Keratinocyte (primary cell): ENCODE measurements around the gene KDM5B.

Experiments used
- EZH2 ChIP-seq: IDR thresholded peaks from one replicate; pipeline ENCODE4 v1.6.1; 2012; ENCODE audit warnings: inconsistent platforms, mild to moderate bottlenecking, low read length, moderate library complexity
- TF ChIP-seq, protein P1 (sequence below), 3 experiments: IDR thresholded peaks in 1 of 3; conservative IDR thresholded peaks in 1 of 3; optimal IDR thresholded peaks in 1 of 3; 2 replicates in 2 of 3; 3 replicates in 1 of 3; pipeline versions ENCODE3 to v1.5.1; 2011; ENCODE audit warnings: low read length in 3 of 3, mild to moderate bottlenecking in 3 of 3, moderate library complexity in 2 of 3, control low read depth in 1 of 3, inconsistent platforms in 1 of 3; ENCODE audit not compliant: insufficient read depth in 2 of 3; ENCODE audit errors: extremely low read depth in 1 of 3

GRCh38 chr1:202760589-202760988 lies 47.6 kb downstream of the KDM5B start:
- TF ChIP-seq, protein P1, sequence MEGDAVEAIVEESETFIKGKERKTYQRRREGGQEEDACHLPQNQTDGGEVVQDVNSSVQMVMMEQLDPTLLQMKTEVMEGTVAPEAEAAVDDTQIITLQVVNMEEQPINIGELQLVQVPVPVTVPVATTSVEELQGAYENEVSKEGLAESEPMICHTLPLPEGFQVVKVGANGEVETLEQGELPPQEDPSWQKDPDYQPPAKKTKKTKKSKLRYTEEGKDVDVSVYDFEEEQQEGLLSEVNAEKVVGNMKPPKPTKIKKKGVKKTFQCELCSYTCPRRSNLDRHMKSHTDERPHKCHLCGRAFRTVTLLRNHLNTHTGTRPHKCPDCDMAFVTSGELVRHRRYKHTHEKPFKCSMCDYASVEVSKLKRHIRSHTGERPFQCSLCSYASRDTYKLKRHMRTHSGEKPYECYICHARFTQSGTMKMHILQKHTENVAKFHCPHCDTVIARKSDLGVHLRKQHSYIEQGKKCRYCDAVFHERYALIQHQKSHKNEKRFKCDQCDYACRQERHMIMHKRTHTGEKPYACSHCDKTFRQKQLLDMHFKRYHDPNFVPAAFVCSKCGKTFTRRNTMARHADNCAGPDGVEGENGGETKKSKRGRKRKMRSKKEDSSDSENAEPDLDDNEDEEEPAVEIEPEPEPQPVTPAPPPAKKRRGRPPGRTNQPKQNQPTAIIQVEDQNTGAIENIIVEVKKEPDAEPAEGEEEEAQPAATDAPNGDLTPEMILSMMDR (optimal IDR thresholded peaks at IDR 0.05 in 1 of 3, IDR thresholded peaks at IDR 0.05 in 1 of 3, conservative IDR thresholded peaks at IDR 0.05 in 1 of 3; ENCODE audit: extremely low read depth in 1 of 3, insufficient read depth in 2 of 3, low read length in 3 of 3) = no peak
- no peak for TF ChIP-seq EZH2
